A673 (cell line): ENCODE measurements around the gene CPE.

Experiments
- EZH2 ChIP-seq: fragments of 200-600 bp; sonication (generic); IDR thresholded peaks from 2 replicates; pipeline ENCODE4 v1.6.1; 2017; ENCODE audit warnings: borderline replicate concordance, low read depth, mild to moderate bottlenecking, mixed read lengths, antibody characterized with exemption, low read length; ENCODE audit not compliant: poor library complexity, severe bottlenecking
- TF ChIP-seq, protein P1 (sequence below): fragments of 300-800, 200-600 bp; sonication (generic); conservative IDR thresholded peaks from 2 replicates; pipeline ENCODE4 v1.5.1; 2017; ENCODE audit warnings: low read depth, mild to moderate bottlenecking, antibody characterized with exemption, low read length, moderate library complexity, mixed read lengths

DNA sequence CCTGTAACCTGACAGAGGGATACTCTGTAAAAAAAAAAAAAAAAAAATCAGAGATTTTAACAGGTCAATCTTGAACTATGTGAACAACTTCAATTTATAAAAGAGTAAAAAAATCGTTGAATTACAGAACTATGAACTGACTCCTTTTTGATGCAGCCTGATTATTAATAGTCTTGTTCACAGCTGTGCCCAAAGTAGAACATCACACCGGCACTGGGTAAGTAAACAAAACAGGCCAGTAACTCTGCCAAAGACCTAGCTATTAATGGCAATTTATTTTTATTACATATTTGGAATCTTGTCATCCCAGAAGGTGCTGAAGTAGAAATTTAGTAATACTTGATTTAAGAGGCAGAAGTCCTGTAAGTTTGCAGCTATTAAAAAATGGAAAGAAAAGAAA, 31.4 kb downstream of the CPE start:
- TF ChIP-seq, protein P1, sequence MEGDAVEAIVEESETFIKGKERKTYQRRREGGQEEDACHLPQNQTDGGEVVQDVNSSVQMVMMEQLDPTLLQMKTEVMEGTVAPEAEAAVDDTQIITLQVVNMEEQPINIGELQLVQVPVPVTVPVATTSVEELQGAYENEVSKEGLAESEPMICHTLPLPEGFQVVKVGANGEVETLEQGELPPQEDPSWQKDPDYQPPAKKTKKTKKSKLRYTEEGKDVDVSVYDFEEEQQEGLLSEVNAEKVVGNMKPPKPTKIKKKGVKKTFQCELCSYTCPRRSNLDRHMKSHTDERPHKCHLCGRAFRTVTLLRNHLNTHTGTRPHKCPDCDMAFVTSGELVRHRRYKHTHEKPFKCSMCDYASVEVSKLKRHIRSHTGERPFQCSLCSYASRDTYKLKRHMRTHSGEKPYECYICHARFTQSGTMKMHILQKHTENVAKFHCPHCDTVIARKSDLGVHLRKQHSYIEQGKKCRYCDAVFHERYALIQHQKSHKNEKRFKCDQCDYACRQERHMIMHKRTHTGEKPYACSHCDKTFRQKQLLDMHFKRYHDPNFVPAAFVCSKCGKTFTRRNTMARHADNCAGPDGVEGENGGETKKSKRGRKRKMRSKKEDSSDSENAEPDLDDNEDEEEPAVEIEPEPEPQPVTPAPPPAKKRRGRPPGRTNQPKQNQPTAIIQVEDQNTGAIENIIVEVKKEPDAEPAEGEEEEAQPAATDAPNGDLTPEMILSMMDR: no peak
- no peak for TF ChIP-seq EZH2
